Measurements from ENCODE around the gene ELOVL3. TPM values are rescaled to one million over a fixed set of nuclear protein-coding genes. Genes with fewer than 3 reads are reported as not detected.

Gene ELOVL3
- total RNA-seq, 1 experiment from 2014 or later, result 0.17 TPM

DNA sequence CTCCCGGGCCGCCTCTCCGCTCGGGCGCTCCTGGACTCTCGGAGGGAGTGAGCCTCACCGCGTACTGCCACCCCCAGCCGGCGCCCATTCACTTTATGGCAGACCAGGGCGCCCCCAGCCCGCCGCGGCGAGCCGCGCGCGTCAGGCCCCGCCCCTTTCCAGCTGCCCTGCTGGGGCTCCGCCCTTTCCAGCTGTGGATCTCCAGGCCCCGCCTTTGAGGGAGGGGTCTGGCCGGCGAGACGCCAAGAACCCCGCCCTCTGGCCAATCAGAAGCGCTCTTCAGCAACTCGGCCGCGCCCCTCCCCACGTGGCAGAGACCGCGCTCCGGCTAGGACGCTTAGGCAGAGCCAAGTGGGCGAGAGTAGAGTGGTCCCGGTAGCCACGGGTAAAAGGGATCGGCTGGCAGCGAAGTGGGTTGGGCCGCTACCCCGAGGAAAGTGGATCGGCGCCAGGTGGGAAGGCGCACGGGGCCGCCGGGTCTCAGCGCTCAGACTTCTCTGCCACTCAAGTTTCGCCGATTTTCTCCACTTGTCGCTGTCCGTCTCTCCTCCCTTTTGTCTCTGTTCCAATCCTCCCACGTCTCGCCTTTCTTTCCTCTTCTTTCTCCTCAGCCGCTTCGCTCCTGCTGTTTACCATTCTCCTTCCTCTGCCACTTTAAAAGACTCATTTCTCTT lies 15.5 kb downstream of the ELOVL3 start, which contains the start of gene PITX3 (continued):
- TF ChIP-seq MXD4 (CRISPR knock-in tag; IDR thresholded peaks at IDR 0.05; ENCODE audit: borderline replicate concordance) (no peak), ZNF138 (CRISPR knock-in tag; conservative IDR thresholded peaks at IDR 0.05) (no peak), PRRX2 (CRISPR knock-in tag; IDR thresholded peaks at IDR 0.05) (no peak), SP1 (CRISPR knock-in tag; conservative IDR thresholded peaks at IDR 0.05) (peak; percentile 94), CREB1 (CRISPR knock-in tag; IDR thresholded peaks at IDR 0.05) (no peak), ZNF317 (CRISPR knock-in tag; IDR thresholded peaks at IDR 0.05; ENCODE audit: borderline replicate concordance, low read depth) (no peak), EMX1 (CRISPR knock-in tag; IDR thresholded peaks at IDR 0.05) (no peak), MYBL2 (CRISPR knock-in tag; IDR thresholded peaks at IDR 0.05) (peak; percentile 59; the same call in 1 of the 2 replicates), GTF2I (CRISPR knock-in tag; conservative IDR thresholded peaks at IDR 0.05) (no peak), TEAD1 (CRISPR knock-in tag; IDR thresholded peaks at IDR 0.05) (no peak)
- TF ChIP-seq, protein P1, sequence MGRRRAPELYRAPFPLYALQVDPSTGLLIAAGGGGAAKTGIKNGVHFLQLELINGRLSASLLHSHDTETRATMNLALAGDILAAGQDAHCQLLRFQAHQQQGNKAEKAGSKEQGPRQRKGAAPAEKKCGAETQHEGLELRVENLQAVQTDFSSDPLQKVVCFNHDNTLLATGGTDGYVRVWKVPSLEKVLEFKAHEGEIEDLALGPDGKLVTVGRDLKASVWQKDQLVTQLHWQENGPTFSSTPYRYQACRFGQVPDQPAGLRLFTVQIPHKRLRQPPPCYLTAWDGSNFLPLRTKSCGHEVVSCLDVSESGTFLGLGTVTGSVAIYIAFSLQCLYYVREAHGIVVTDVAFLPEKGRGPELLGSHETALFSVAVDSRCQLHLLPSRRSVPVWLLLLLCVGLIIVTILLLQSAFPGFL (CRISPR knock-in tag; IDR thresholded peaks at IDR 0.05; ENCODE audit: borderline replicate concordance), result no peak
- TF ChIP-seq, protein P2, sequence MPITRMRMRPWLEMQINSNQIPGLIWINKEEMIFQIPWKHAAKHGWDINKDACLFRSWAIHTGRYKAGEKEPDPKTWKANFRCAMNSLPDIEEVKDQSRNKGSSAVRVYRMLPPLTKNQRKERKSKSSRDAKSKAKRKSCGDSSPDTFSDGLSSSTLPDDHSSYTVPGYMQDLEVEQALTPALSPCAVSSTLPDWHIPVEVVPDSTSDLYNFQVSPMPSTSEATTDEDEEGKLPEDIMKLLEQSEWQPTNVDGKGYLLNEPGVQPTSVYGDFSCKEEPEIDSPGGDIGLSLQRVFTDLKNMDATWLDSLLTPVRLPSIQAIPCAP (CRISPR knock-in tag; IDR thresholded peaks at IDR 0.05), result no peak
- TF ChIP-seq, protein P3, sequence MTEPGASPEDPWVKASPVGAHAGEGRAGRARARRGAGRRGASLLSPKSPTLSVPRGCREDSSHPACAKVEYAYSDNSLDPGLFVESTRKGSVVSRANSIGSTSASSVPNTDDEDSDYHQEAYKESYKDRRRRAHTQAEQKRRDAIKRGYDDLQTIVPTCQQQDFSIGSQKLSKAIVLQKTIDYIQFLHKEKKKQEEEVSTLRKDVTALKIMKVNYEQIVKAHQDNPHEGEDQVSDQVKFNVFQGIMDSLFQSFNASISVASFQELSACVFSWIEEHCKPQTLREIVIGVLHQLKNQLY (CRISPR knock-in tag; IDR thresholded peaks at IDR 0.05), result no peak

DNA sequence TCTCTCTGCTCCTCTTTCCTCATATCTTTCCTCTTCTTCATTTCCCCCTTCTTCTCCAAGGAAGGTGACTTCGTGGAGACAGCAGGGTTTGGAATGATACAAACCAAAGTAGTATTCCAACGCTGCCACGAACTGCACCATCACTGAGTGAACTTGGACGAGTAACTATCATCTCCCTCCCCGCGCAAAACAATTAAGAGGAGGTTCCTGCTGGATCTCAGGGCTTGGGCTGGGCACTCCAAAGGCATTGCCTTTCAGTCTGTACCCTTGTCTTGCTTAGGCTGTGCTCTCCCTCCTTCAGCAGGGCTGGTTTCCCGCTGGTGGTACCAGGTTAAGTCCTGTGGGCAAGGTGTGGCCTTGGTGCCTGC lies 16.0 kb downstream of the ELOVL3 start:
- Mint-ChIP-seq H3K9me3 (no peaks in the 10 kb centered on the region), H3K36me3 (no peaks in the 10 kb centered on the region), H3K4me1 (peaks cover 32% of the 10 kb centered on the region), H3K27ac (no peak overlapping the region), H3K27me3 (ENCODE audit: low read depth) (peaks cover 75% of the 10 kb centered on the region), H3K4me3 (peak overlapping the region; percentile 71)
- ChIA-PET POLR2A (no interaction called here), CTCF (interaction anchor here (4.4 to 18.9 kb wide), 2 partner anchors 11 to 107 kb away, joined by 130 to 906 read pairs; no protein-coding TSS in a partner anchor)
- DNase-seq (ENCODE audit: low spot score) (no peak), ATAC-seq (no peak)
- TF ChIP-seq, protein P4, sequence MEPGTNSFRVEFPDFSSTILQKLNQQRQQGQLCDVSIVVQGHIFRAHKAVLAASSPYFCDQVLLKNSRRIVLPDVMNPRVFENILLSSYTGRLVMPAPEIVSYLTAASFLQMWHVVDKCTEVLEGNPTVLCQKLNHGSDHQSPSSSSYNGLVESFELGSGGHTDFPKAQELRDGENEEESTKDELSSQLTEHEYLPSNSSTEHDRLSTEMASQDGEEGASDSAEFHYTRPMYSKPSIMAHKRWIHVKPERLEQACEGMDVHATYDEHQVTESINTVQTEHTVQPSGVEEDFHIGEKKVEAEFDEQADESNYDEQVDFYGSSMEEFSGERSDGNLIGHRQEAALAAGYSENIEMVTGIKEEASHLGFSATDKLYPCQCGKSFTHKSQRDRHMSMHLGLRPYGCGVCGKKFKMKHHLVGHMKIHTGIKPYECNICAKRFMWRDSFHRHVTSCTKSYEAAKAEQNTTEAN (CRISPR knock-in tag; IDR thresholded peaks at IDR 0.05), result no peak
- no peak for TF ChIP-seq SMAD4 (CRISPR knock-in tag; IDR thresholded peaks at IDR 0.05)
- TF ChIP-seq ELF4 (CRISPR knock-in tag; IDR thresholded peaks at IDR 0.05; ENCODE audit: low read depth), result no peak

DNA sequence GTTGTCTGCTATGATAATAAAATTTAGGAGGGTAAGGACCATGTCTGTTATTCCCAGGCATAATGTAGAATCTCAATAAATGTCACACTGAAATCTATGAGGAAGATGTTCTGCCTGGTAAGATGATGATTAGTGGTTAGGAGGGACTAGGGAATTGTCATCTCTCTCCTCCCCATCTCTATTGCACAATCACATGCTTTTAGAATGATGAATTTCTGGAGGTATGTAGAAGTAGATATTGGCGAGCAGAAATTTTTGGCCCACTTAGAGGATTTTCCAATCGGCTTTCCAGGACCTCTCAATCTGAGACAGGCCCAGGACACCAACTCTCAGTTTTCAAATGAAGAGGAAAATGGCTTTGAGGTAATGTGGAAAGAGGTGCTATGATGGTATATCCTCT lies 17.2 kb downstream of the ELOVL3 start:
- no peak for ATAC-seq
- Mint-ChIP-seq H3K4me3 (no peak overlapping the region), H3K4me1 (peaks cover 39% of the 10 kb centered on the region), H3K27ac (no peak overlapping the region), H3K9me3 (no peaks in the 10 kb centered on the region), H3K27me3 (ENCODE audit: low read depth) (peaks cover 65% of the 10 kb centered on the region), H3K36me3 (no peaks in the 10 kb centered on the region)
- POLR2A ChIA-PET, result no interaction called here
- DNase-seq (ENCODE audit: low spot score), result no peak
- CTCF ChIA-PET, result interaction anchor here (0.8 kb wide), 1 partner anchor 13 kb away, joined by 4 read pairs; no protein-coding TSS in a partner anchor
- TF ChIP-seq, protein P5, sequence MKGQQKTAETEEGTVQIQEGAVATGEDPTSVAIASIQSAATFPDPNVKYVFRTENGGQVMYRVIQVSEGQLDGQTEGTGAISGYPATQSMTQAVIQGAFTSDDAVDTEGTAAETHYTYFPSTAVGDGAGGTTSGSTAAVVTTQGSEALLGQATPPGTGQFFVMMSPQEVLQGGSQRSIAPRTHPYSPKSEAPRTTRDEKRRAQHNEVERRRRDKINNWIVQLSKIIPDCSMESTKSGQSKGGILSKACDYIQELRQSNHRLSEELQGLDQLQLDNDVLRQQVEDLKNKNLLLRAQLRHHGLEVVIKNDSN (CRISPR knock-in tag; IDR thresholded peaks at IDR 0.05), result no peak
- TF ChIP-seq, protein P2 (CRISPR knock-in tag; IDR thresholded peaks at IDR 0.05), result no peak
- TF ChIP-seq ZNF416 (CRISPR knock-in tag; IDR thresholded peaks at IDR 0.05) (no peak), NR3C1 (CRISPR knock-in tag; conservative IDR thresholded peaks at IDR 0.05; ENCODE audit: low read depth) (no peak), TP53 (CRISPR knock-in tag; IDR thresholded peaks at IDR 0.05) (no peak), GABPB1 (CRISPR knock-in tag; IDR thresholded peaks at IDR 0.05) (no peak), CREM (CRISPR knock-in tag; IDR thresholded peaks at IDR 0.05) (no peak), JAZF1 (CRISPR knock-in tag; IDR thresholded peaks at IDR 0.05) (no peak)
- TF ChIP-seq, protein P6, sequence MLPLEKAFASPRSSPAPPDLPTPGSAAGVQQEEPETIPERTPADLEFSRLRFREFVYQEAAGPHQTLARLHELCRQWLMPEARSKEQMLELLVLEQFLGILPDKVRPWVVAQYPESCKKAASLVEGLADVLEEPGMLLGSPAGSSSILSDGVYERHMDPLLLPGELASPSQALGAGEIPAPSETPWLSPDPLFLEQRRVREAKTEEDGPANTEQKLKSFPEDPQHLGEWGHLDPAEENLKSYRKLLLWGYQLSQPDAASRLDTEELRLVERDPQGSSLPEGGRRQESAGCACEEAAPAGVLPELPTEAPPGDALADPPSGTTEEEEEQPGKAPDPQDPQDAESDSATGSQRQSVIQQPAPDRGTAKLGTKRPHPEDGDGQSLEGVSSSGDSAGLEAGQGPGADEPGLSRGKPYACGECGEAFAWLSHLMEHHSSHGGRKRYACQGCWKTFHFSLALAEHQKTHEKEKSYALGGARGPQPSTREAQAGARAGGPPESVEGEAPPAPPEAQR (CRISPR knock-in tag; IDR thresholded peaks at IDR 0.05), result no peak
- TF ChIP-seq, protein P1 (CRISPR knock-in tag; IDR thresholded peaks at IDR 0.05; ENCODE audit: borderline replicate concordance), result no peak
- TF ChIP-seq, protein P3 (CRISPR knock-in tag; IDR thresholded peaks at IDR 0.05), result no peak
